ENCODE results near the gene DBNL. TPM values are rescaled to one million over a fixed set of nuclear protein-coding genes. Genes with fewer than 3 reads are reported as not detected.
"Not testable (repeated sequence)": the region's sequence is repeated elsewhere in the genome, so short reads cannot be mapped to it uniquely, and the experiment has no call there.

Gene DBNL
- polyA plus RNA-seq, 1 donor from 2014 or later = 384 TPM

GRCh38 chr7:44037951-44038350 is 6.6 kb upstream of the DBNL start:
- Mint-ChIP-seq H3K27ac (peak overlapping the region in 1 of 3 donors; percentile 69), H3K4me3 (peak overlapping the region in 2 of 4 donors; percentile 16 to 83)
- H3K36me3 Mint-ChIP-seq, H3K27me3 Mint-ChIP-seq, H3K9me3 Mint-ChIP-seq, H3K4me1 Mint-ChIP-seq: not testable (repeated sequence)

DNA sequence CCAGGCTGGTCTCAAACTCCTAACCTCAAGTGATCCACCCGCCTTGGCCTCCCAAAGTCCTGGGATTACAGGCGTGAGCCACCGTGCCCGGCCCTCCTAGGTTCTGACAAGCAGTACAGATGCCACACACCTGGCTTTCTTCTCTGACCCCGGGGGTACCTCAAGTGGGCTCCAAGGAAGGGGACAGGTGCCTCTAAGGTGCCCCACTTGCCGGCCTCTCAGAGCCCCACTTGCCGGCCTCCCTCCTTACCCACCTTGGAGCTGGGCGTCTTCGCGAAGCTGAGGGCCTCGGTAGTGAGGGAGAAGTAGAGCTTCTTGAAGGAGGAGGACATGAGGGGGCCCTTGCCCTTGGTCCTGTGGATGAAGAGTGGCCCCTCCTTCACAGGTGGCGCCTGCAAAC is 5.9 kb upstream of the DBNL start:
- not testable (repeated sequence) for H3K9me3 Mint-ChIP-seq, H3K36me3 Mint-ChIP-seq, H3K4me3 Mint-ChIP-seq, H3K27me3 Mint-ChIP-seq, H3K27ac Mint-ChIP-seq, H3K4me1 Mint-ChIP-seq

DNA sequence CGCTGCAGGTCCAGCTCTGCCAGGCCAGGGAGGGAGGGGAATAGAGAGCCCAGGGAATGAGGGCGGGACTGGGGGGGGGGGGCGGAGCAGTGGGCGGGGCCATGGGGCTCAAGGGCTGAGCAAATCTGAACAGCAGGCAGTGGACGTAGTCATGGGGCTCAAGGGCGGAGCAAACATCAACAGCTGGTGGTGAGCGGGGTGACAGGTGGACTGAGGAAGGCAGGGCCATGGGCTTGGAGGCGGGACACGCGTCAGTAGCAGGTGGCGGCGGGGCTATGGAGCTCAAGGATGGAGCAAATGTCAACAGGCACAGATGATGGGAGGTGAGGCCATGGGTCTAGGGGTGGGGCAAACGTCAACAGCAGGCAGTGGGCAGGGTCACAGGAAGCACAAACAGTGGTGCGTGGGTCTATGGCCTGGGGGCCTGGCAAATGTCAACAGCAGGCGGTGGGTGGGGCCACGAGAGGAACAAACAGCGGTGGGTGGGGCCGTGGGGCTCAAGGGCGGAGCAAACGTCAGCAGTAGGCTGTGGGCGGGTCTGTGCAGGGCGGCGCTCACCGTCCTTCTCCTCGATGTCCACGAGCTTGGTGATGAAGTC is 5.4 kb upstream of the DBNL start:
- not testable (repeated sequence) for H3K9me3 Mint-ChIP-seq, H3K36me3 Mint-ChIP-seq, H3K27me3 Mint-ChIP-seq
- H3K4me1 Mint-ChIP-seq = peaks cover 0 to 13% (median 13%) of the 10 kb centered on the region in 3 donors
- peak overlapping the region; percentile 22 to 81 (median 76) for H3K4me3 Mint-ChIP-seq
- H3K27ac Mint-ChIP-seq = peak overlapping the region; percentile 60 to 96 (median 80)

DNA sequence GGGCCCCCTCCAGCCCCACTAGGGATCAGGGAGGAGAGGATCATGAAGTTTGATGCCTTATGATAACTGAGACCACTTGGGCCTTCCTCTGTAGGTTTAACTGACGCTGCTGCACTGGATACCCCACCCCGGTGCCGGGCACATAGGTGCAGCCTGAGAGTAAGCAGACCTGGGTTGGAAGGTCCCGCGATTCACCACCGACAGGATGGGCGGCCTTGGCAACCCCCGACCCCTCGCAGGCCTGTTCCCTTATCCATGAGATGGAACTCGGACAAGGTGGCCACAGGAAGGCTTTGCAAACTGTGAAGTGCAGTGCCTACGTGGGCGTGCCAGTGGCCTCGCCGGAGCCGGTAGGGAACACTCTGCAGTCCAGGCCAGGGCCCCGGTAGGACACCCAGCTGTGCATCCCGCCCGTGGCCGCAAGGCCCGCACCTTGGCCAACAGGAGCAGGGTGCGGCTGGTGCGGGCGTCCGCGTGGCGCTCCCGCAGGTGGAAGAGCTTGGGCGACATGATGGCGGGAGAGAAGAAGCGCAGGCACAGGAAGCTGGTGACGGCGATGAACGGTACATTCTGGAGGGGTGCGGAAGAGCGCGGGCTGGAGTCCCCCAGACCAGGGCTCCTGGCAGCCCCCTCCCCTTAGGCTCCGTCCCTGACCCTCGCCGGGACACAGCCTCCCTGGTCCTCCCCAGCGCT is 4.6 kb upstream of the DBNL start:
- not testable (repeated sequence) for H3K9me3 Mint-ChIP-seq, H3K36me3 Mint-ChIP-seq, H3K27me3 Mint-ChIP-seq
- peak overlapping the region in 2 of 3 donors; percentile 53 to 88 for H3K27ac Mint-ChIP-seq
- H3K4me3 Mint-ChIP-seq = peak overlapping the region in 3 of 4 donors; percentile 74 to 84 (median 78)
- H3K4me1 Mint-ChIP-seq = peaks cover 0 to 14% (median 13%) of the 10 kb centered on the region in 3 donors

- Mint-ChIP-seq H3K4me3 (peak overlapping the region; percentile 74 to 84 (median 78)), H3K4me1 (peaks cover under 1 to 18% (median 17%) of the 10 kb centered on the region in 3 donors), H3K27ac (peak overlapping the region in 2 of 3 donors; percentile 87 to 88)
- H3K36me3 Mint-ChIP-seq, H3K9me3 Mint-ChIP-seq, H3K27me3 Mint-ChIP-seq: not testable (repeated sequence)
These were observed 4.0 kb upstream of the DBNL start for GRCh38 chr7:44040493-44040891.

GRCh38 chr7:44042221-44042620 is 2.3 kb upstream of the DBNL start:
- peaks cover 12 to 34% (median 33%) of the 10 kb centered on the region in 3 donors for H3K4me1 Mint-ChIP-seq
- H3K27ac Mint-ChIP-seq = peak overlapping the region in 1 of 3 donors; percentile 31
- peak overlapping the region in 2 of 4 donors; percentile 57 to 63 for H3K4me3 Mint-ChIP-seq
- peaks cover 2% of the 10 kb centered on the region for H3K36me3 Mint-ChIP-seq
- no peaks in the 10 kb centered on the region for H3K9me3 Mint-ChIP-seq
- H3K27me3 Mint-ChIP-seq = peaks cover 1% of the 10 kb centered on the region

DNA sequence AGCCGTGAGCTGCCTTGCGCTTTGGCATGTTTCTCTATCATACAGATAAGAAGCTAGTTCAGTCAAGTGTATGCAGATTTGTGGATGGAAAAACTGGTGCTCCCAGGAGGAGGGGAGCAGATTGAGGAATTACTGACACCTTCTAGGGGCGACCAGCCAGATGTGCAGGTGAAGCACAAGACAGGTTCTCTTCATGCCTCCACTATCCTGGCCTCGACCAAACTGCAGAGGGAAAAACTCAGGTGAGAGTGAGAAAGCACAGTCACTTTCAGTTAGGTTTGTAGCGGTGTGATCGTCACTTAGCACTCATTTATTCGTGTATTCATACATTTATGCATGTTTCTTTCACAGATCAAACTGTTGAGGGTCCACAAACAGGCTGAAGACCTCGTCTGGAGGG is 600 bp upstream of the DBNL start:
- H3K4me1 Mint-ChIP-seq = peaks cover 16 to 46% (median 46%) of the 10 kb centered on the region in 3 donors
- peak overlapping the region; percentile 87 to 95 (median 92) for H3K4me3 Mint-ChIP-seq
- H3K27me3 Mint-ChIP-seq = peaks cover 1% of the 10 kb centered on the region
- H3K9me3 Mint-ChIP-seq = no peaks in the 10 kb centered on the region
- peaks cover 5% of the 10 kb centered on the region for H3K36me3 Mint-ChIP-seq
- peak overlapping the region; percentile 87 to 98 (median 98) for H3K27ac Mint-ChIP-seq

- peak overlapping the region; percentile 87 to 95 (median 92) for H3K4me3 Mint-ChIP-seq
These were observed 918 bp downstream of the DBNL start for GRCh38 chr7:44045226-44046014.

DNA sequence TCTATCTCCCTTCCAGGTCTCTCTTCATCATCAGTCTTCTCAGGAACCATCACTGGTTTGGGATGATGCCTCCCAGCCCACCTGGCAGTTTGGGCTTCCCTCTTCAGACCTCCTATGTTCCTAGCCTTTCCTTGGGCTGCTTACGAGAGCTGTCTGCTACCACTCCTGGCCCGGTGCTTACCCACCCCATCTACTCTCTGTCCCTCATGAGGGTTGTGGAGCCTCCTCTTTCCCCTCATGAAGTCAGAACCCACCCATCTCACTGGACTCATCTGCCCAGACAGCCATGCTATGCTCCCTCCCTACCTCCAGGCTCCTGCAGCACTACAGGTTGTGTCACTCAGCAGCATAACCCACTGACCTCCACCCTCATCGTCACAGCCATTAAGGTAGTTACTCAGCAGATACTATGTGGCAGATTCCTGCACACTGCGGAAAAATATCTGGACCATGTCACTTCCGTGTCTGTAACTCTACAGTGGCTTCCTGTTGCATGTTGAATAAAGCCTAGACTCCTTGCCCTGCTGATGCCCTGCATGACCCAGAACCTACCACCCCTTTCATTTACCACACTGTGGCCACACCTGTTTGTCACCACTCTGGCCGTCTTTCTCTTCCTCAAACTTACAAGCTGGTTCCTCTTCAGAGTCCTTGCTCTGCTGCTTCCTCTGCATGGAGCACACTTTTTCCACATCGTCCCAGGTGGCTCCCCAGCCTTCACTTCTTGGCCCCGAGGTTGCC is 2.0 kb downstream of the DBNL start:
- H3K27me3 Mint-ChIP-seq = peaks cover 1% of the 10 kb centered on the region
- H3K4me1 Mint-ChIP-seq = peaks cover 16 to 60% (median 45%) of the 10 kb centered on the region in 3 donors
- peaks cover 6% of the 10 kb centered on the region for H3K36me3 Mint-ChIP-seq
- H3K4me3 Mint-ChIP-seq = peak overlapping the region; percentile 87 to 95 (median 92)
- H3K9me3 Mint-ChIP-seq = no peaks in the 10 kb centered on the region
- peak overlapping the region; percentile 87 to 98 (median 98) for H3K27ac Mint-ChIP-seq

More at GRCh38 chr7:44045226-44046014, 918 bp downstream of the DBNL start:
- peak overlapping the region; percentile 87 to 98 (median 98) for H3K27ac Mint-ChIP-seq
- H3K27me3 Mint-ChIP-seq = peaks cover 1% of the 10 kb centered on the region
- H3K36me3 Mint-ChIP-seq = peaks cover 6% of the 10 kb centered on the region
- no peaks in the 10 kb centered on the region for H3K9me3 Mint-ChIP-seq
- H3K4me1 Mint-ChIP-seq = peaks cover 16 to 56% (median 45%) of the 10 kb centered on the region in 3 donors

- Mint-ChIP-seq H3K4me3 (peak overlapping the region; percentile 31 to 83 (median 56)), H3K27me3 (peaks cover 1% of the 10 kb centered on the region), H3K9me3 (no peaks in the 10 kb centered on the region), H3K36me3 (peaks cover 6% of the 10 kb centered on the region), H3K27ac (peak overlapping the region; percentile 87 to 98 (median 98)), H3K4me1 (peaks cover 16 to 66% (median 50%) of the 10 kb centered on the region in 3 donors)
These were observed 3.7 kb downstream of the DBNL start for GRCh38 chr7:44048031-44048795.

DNA sequence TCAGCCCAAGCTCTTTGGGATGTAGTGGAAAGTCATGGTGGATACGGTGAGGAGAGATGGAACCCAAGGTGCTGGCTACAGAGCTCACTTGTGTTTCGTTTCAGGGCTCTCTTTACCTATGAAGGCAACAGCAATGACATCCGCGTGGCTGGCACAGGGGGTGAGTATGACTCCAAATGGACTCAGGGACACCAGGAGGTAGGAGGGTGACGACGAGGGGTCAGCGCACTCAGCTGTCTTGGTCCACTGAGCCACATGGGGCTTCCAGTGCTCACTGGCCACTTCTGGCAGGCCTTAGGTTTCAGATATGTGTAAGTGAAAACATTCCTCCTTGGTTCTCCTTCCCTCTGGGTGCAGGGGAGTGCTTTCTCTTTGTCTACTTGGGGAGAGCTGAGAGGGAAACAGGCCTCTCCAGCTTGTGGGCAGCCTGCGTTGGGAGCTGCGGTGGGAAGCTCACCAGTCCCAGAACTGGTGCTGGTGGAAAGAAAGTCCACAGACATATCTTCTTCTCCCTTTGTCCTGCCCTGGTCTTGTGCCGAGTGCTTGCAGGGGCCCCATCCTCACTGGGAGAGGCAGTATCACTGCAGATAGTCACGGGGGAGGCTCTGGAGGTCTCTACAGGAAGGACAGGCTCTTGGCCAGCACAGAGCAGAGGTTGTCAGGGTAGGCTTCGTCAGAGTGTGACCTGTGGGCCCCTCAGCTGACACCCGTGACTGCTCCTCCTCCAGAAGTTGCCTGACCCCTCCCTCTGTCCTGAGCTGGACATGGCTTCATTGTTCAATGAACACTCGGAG is 5.8 kb downstream of the DBNL start:
- no peaks in the 10 kb centered on the region for H3K9me3 Mint-ChIP-seq
- peak overlapping the region in 2 of 4 donors; percentile 33 to 41 for H3K4me3 Mint-ChIP-seq
- H3K27me3 Mint-ChIP-seq = peaks cover 1% of the 10 kb centered on the region
- H3K36me3 Mint-ChIP-seq = peaks cover 6% of the 10 kb centered on the region
- peaks cover 21 to 64% (median 48%) of the 10 kb centered on the region in 3 donors for H3K4me1 Mint-ChIP-seq
- H3K27ac Mint-ChIP-seq = peak overlapping the region in 1 of 3 donors; percentile 46

DNA sequence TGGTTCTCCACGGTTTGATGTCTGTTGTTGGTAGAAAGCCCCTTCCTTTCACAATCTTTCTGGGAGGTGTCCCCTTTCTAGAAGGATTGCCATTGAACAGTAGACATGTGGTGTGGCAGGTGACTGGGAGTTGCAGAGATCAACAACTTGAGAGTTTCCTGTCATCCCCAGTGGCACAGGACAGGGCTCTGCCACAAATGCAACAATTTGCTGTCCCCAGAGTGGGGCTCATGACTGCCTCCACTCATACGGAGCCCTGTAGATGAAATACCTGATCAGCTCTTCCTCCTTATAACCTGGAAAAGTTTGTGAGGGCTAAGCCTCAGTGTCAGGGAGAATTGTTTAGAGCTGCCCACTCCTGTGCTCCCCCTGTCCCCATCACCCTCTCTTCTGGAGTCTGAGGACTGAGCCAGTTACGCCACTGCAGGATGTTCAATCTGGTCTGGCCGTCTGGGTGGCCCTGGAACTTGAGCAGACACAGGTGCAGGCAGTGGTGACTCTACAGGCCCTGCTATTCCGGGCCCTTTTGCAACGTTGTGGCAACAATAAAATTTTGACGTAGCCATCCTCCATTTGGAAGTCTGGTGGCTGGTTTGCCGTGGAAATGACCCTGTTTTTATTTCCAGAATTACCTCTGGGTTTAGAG is 6.5 kb downstream of the DBNL start:
- Mint-ChIP-seq H3K4me3 (peak overlapping the region in 1 of 4 donors; percentile 33), H3K4me1 (peaks cover 24 to 63% (median 48%) of the 10 kb centered on the region in 3 donors), H3K36me3 (peaks cover 6% of the 10 kb centered on the region), H3K27me3 (peaks cover 1% of the 10 kb centered on the region), H3K27ac (peak overlapping the region in 2 of 3 donors; percentile 21 to 46), H3K9me3 (no peaks in the 10 kb centered on the region)
